GM20000 (cell line): ENCODE results near the gene ITFG2.

ENCODE experiments used
- DNase-seq: peaks from one replicate; pipeline ENCODE4 v3.0.0; 2012; ENCODE audit warnings: low spot score
- CTCF ChIP-seq: IDR thresholded peaks from 2 replicates; pipeline ENCODE4 v1.5.1; 2012; ENCODE audit warnings: mild to moderate bottlenecking, control low read depth; ENCODE audit errors: extremely low read depth, missing control alignments

The ITFG2 gene

GRCh38 chr12:2833810-2834209 lies 21.3 kb downstream of the ITFG2 start:
- no peak for TF ChIP-seq CTCF
- DNase-seq = no peak

- DNase-seq = no peak
- no peak for TF ChIP-seq CTCF
These were observed 22.4 kb downstream of the ITFG2 start, which contains the start of gene NRIP2 for GRCh38 chr12:2834581-2835491. Gene NRIP2, minus strand, starts transcription at chr12:2835035. Its CDS starts 52 bp downstream, at chr12:2834983.

- DNase-seq = no peak
- no peak for TF ChIP-seq CTCF
These were observed 23.4 kb downstream of the ITFG2 start for GRCh38 chr12:2835691-2836403.

GRCh38 chr12:2836574-2836973 lies 24.1 kb downstream of the ITFG2 start:
- no peak for TF ChIP-seq CTCF
- no peak for DNase-seq

GRCh38 chr12:2841056-2841650 lies 28.7 kb downstream of the ITFG2 start:
- no peak for DNase-seq
- TF ChIP-seq CTCF = no peak

GRCh38 chr12:2842948-2843347 lies 30.5 kb downstream of the ITFG2 start:
- no peak for TF ChIP-seq CTCF
- DNase-seq = no peak

- no peak for DNase-seq
- no peak for TF ChIP-seq CTCF
These were observed 32.3 kb downstream of the ITFG2 start for GRCh38 chr12:2844786-2845185.
